AG10803 (cell line): ENCODE results near the gene C14orf93.
A peak's percentile ranks its signal among the peaks of the same experiment; 100 is the strongest.

ENCODE experiments used
- DNase-seq: peaks from one replicate; pipeline ENCODE4 v3.0.0; 2010; ENCODE audit warnings: low read depth
- H3K4me3 ChIP-seq: 2 replicates; pipeline ENCODE4 v1.5.1; 2011; ENCODE audit warnings: mild to moderate bottlenecking, low read length, control low read depth
- CTCF ChIP-seq: conservative IDR thresholded peaks from 2 replicates; pipeline ENCODE4 v1.5.1; 2011; ENCODE audit warnings: mild to moderate bottlenecking, low read length, control low read depth, inconsistent platforms

The C14orf93 gene

GRCh38 chr14:23009939-23010726, at the start of gene C14orf93:
Gene C14orf93 (minus strand): TSS chr14:23010143. CDS start chr14:22999023, 11,120 bp downstream.
- peak within 1 kb of the TSS; percentile 67 for H3K4me3 ChIP-seq
- peak; percentile 57 for DNase-seq
- no peak for TF ChIP-seq CTCF

GRCh38 chr14:23058654-23059504, 48.9 kb upstream of the C14orf93 start:
- DNase-seq = no peak
- H3K4me3 ChIP-seq = no peak overlapping the region
- TF ChIP-seq CTCF = no peak

GRCh38 chr14:23057757-23058653, 48.1 kb upstream of the C14orf93 start:
- peak; percentile 70 for DNase-seq
- H3K4me3 ChIP-seq = peak overlapping the region; percentile 62
- peak; percentile 87 for TF ChIP-seq CTCF

GRCh38 chr14:23056956-23057756, 47.2 kb upstream of the C14orf93 start, which contains the start of gene CDH24:
Gene CDH24 (minus strand): TSS chr14:23057520. CDS start chr14:23055733, 1,787 bp downstream.
- peak; percentile 55 for DNase-seq
- TF ChIP-seq CTCF = no peak
- H3K4me3 ChIP-seq = peak within 1 kb of the TSS; percentile 62

- peak; percentile 77 for TF ChIP-seq CTCF
- peak; percentile 63 for DNase-seq
- H3K4me3 ChIP-seq = peak overlapping the region; percentile 62
These were observed 46.4 kb upstream of the C14orf93 start for GRCh38 chr14:23056145-23056955.
